Measurements from ENCODE around the gene DEFB115.
"Not testable (repeated sequence)": the region's sequence is repeated elsewhere in the genome, so short reads cannot be mapped to it uniquely, and the experiment has no call there.

DEFB115 gene

GRCh38 chr20:31257364-31257763 lies at the start of gene DEFB115:
DEFB115 (plus strand) TSS chr20:31257664; CDS start chr20:31257664, 0 bp downstream.
- no peak for DNase-seq (ENCODE audit: low read depth in 2 of 2)

DNA sequence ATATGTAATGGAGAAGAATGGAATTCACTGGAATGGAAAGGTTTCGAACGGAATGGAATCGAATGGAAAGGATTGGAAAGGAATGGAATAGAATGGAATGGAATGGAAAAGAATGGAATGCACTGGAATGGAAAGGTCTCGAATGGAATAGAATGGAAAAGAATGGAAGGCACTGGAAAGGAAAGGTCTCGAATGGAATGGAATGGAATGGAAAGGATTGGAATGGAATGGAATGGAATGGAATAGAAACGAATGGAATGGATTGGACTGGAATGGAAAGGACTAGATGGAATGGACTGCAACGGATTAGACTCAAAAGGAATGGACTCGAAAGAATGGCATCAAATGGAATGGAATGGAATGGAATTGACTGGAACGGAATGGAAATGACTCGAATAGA lies 20.5 kb upstream of the DEFB115 start:
- no peak for DNase-seq (ENCODE audit: low read depth in 2 of 2)

- no peak for DNase-seq (ENCODE audit: low read depth in 2 of 2)
These were observed 19.7 kb upstream of the DEFB115 start for GRCh38 chr20:31237763-31238162.

DNA sequence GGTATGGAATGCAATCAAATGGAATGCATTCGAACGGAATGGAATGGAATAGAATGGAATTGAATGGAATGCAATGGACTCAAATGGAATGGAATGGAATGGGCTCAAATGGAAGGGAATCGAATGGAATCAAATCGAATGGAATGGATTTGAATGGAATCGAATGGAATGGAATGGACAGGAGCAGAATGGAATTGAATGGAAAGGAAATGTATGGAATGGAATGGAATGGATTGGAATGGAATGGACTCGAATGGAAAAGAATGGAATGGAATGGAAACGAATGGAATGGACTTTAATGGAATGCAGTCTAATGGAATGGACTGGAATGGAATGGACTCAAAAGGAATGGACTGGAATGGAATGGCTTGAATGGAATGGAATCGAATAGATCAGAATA lies 18.3 kb upstream of the DEFB115 start:
- DNase-seq (ENCODE audit: low read depth in 2 of 2): no peak

DNA sequence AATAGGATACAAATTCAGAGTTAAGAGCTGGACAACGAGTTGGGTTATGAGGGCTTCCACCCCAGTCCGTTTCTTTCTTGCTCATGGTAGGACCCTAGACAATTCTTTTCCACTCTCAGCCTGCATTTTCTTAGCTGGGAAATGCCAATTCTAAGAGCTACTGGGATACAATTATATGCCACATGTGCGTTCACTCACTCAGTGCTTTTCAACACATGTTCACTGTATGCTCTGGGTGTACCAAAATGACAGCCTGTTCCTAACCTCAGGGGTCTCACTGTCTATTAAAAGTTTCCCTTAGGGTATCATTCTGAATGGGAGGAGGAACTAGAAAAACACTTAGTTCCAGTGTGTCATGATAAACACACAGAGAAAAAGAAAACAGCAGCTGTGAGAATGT lies 505 bp upstream of the DEFB115 start:
- DNase-seq (ENCODE audit: low read depth in 2 of 2): no peak

DNA sequence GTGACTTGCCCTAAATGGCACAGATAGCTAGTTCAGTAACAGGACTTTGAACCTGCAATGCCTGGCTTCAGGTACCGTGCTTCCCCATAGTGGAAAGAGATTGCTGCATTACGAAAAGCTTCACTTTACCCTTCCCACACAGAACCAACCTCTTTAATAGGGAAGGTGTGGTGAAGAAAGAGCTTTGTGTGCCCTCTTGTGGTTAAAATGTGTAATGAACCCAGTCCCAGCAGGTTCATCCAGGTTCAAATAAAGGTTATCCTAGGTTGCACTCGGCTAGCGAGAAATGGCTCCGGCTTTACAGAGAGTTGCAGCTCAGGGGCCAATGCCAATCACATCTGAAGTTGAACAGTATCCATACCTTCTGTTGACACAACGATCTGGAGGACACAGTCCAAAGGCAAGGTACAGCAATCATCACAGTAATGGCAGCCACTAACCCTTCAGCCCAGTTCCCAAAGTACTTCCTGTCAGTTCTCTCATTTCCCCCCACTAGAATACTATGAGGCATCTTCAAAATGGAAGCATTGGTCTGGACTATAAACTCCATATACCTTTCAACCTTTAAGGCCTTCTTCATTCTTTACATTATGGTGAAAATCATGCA lies 3.0 kb downstream of the DEFB115 start:
- no peak for DNase-seq (ENCODE audit: low read depth in 2 of 2)

- DNase-seq (ENCODE audit: low read depth in 2 of 2): no peak
These were observed 17.0 kb downstream of the DEFB115 start for GRCh38 chr20:31274441-31274840.

DNA sequence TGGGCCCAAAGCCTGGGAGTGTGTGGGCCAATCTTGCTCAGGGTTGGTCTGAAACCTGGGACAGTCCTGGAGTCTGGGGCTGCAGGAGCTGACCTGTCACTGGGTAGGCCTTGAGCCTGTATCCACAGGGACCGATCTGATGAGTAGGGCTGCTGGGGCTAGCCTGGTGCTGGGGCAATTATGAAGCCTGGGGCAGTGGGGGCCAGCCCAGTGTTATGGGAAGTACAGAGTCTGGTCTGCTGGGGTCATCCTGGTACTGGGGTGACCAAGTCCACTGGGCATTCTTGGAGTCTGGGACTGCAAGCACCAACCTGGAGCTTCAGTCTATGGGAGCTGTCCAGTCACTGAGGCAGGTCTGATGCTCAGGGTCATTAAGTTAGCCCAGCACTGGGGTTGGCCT lies 20.7 kb downstream of the DEFB115 start:
- DNase-seq (ENCODE audit: low read depth in 2 of 2): no peak

- DNase-seq (ENCODE audit: low read depth in 2 of 2): not testable (repeated sequence)
These were observed 27.5 kb downstream of the DEFB115 start for GRCh38 chr20:31284964-31285363.

DNA sequence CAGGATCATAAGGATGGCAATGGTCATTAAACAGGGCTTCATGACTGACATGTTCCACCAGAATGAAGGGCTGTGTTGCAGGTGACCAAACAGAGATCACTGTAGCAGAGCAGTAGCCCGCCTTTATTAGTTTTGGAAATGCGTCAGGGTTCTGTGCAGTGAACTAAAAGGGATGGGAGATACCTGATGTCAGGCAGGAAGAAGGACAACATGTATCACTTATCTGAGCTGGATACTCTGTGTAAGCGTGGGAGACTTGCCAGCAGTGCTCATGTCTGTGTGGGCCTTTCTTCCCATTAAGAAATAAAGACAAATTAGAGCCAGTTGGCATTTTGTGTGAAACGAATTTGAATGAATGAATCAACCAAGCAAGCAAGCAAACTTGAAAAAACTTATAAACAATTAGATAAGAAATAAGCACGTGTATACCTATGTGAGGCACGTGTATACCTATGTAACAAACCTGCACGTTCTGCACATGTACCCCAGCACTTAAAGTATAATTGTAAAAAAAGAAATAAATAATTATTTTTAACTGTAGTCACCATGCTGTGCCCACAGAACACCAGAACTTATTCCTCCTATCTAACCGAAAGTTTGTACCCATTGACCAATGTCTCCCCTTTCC lies 51.2 kb downstream of the DEFB115 start, which contains the start of gene DEFB116:
DEFB116 (minus strand) TSS at position 51 of the 628 bp plus-strand sequence; CDS start at position 51, 0 bp downstream.
- no peak for DNase-seq (ENCODE audit: low read depth in 2 of 2)
